ENCODE data around the gene VARS2.

GRCh38 chr6:30944051-30944450 is 30.0 kb downstream of the VARS2 start:
- TF ChIP-seq CTCF (IDR thresholded peaks at IDR 0.05): no peak
- TF ChIP-seq EZH2 (IDR thresholded peaks at IDR 0.05; ENCODE audit: borderline replicate concordance, insufficient read depth, low read depth, low read length, poor library complexity, severe bottlenecking): no peak

Measured in B cell (primary cell).